NB4 (cell line): ENCODE data around the gene BANP.
"Not testable (repeated sequence)": the region's sequence is repeated elsewhere in the genome, so short reads cannot be mapped to it uniquely, and the experiment has no call there.

Source experiments
- DNase-seq: peaks from one replicate; pipeline ENCODE4 v3.0.0; 2010; ENCODE audit warnings: low read depth
- H3K4me3 ChIP-seq: one replicate; pipeline ENCODE4 v1.5.1; 2011; ENCODE audit warnings: mild to moderate bottlenecking, low read depth, low read length, moderate library complexity
- MYC ChIP-seq: IDR thresholded peaks from 2 replicates; pipeline ENCODE4 v1.6.1; 2011; ENCODE audit warnings: low read depth, low read length
- POLR2A ChIP-seq: IDR thresholded peaks from 2 replicates; pipeline ENCODE4 v1.6.1; 2011; ENCODE audit warnings: mild to moderate bottlenecking; ENCODE audit not compliant: insufficient read length; ENCODE audit errors: extremely low read depth
- TF ChIP-seq, protein P1 (sequence below): IDR thresholded peaks from one replicate; pipeline ENCODE4 v1.5.1; 2012; ENCODE audit warnings: low read depth, low read length
- TF ChIP-seq, protein P2 (sequence below): IDR thresholded peaks from 2 replicates; pipeline ENCODE4 v1.6.1; 2011; ENCODE audit warnings: low read depth, low read length

BANP gene, protein sequence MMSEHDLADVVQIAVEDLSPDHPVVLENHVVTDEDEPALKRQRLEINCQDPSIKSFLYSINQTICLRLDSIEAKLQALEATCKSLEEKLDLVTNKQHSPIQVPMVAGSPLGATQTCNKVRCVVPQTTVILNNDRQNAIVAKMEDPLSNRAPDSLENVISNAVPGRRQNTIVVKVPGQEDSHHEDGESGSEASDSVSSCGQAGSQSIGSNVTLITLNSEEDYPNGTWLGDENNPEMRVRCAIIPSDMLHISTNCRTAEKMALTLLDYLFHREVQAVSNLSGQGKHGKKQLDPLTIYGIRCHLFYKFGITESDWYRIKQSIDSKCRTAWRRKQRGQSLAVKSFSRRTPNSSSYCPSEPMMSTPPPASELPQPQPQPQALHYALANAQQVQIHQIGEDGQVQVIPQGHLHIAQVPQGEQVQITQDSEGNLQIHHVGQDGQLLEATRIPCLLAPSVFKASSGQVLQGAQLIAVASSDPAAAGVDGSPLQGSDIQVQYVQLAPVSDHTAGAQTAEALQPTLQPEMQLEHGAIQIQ

DNA sequence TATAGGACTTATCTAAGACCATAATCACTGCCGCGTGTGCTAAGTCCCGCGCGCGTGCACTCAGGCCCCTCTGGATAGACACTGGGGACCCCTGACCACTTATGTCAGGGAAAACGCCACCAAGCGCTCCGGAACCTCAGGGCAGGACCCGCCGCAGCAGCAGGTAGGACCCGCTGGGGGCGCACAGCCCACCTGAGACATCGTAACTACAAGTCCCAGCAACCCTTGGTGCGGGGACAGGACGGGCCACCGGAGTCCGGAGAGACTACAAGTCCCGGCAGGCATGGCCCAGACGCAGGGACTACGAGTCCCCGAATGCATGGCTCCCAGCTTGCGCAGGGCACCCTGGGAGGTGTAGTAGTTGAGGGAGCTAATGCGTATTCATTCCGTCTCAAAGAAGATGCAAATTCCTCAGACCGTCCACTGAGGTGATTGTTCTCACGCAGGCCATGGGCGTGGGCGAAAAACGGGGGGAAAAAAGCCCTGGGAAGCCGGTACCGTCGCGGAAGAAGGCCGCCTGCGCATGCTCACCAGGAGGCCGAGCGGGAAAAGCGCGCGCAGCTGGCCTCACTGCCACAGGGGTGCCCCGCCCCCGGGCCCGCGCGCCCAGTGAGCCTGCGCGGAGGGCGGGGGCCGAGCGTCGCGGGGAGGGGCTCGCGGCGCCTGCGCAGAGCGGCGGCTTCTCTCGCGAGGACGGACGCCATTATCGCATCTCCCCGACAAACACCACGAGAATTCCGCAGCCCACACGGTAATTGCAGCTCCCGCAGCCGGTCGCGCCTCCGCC is at the start of gene BANP:
Gene BANP (plus strand): TSS at position 670 of the 787 bp plus-strand sequence. CDS start 23,682 bp downstream, outside the sequence.
- DNase-seq, result peak; percentile 100
- TF ChIP-seq MYC, result peak; percentile 73
- no peak for TF ChIP-seq POLR2A
- TF ChIP-seq, protein P1, sequence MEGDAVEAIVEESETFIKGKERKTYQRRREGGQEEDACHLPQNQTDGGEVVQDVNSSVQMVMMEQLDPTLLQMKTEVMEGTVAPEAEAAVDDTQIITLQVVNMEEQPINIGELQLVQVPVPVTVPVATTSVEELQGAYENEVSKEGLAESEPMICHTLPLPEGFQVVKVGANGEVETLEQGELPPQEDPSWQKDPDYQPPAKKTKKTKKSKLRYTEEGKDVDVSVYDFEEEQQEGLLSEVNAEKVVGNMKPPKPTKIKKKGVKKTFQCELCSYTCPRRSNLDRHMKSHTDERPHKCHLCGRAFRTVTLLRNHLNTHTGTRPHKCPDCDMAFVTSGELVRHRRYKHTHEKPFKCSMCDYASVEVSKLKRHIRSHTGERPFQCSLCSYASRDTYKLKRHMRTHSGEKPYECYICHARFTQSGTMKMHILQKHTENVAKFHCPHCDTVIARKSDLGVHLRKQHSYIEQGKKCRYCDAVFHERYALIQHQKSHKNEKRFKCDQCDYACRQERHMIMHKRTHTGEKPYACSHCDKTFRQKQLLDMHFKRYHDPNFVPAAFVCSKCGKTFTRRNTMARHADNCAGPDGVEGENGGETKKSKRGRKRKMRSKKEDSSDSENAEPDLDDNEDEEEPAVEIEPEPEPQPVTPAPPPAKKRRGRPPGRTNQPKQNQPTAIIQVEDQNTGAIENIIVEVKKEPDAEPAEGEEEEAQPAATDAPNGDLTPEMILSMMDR, result peak; percentile 51
- TF ChIP-seq, protein P2, sequence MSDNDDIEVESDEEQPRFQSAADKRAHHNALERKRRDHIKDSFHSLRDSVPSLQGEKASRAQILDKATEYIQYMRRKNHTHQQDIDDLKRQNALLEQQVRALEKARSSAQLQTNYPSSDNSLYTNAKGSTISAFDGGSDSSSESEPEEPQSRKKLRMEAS, result peak; percentile 50
- peak within 1 kb of the TSS; percentile 94 for H3K4me3 ChIP-seq

DNA sequence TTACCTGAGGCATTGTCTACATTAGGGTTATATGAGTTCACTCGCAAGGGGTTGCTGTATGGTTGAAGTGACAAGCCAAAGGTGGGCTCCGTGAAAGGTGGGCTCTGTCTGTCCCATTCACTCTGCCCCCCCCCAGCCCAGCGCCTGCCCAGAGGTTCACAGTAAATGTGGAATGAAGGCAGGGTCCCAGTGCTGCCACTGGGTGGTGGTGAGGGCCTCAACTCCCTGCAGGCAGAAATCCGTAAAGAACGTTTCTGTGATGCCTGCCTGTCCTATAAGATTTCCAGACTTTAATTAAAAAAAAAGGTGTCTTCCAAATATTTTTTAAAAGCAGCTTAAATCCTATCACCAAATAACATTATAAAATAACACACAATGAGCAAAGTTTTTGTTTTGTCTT is 46.3 kb upstream of the BANP start:
- not testable (repeated sequence) for DNase-seq, H3K4me3 ChIP-seq

DNA sequence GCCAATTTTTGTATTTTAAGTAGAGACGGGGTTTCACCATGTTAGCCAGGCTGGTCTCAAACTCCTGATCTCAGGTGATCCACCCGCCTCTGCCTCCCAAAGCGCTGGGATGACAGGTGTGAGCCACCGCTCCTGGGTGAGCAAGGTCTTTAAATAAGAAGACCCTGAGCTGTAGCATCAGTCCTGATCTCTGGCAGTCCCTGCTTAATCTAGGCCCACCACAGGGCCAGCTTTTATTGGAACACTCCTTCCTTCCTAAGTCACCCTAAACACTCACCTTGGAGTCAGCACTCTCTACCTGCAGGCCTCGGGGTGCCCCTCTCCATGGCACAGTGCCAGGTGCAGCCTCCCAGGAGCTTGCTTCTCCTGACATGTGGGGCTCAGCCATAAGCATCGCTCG is 45.7 kb upstream of the BANP start:
- DNase-seq, result not testable (repeated sequence)

DNA sequence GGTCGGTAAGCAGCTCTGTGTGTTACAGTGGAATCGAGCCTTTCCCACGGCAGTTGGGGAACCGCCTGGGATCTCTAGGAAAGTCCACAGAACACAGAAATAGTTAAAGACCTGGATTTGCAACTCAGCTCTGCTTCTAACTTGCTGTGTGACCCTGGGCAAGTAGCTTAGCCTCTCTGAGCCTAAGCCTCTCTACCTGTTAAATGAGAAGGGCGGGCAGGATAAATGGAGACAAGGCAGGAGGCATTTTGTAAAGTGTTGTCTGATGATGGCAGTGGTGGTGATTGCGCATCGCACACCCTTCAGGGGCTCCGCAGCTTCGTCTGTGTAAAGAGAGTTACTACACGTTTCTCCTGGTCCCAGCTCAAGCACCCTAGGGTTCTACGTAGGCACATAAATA is 43.1 kb upstream of the BANP start:
- not testable (repeated sequence) for H3K4me3 ChIP-seq, DNase-seq

More for the DNA sequence above, 45.7 kb upstream of the BANP start:
- not testable (repeated sequence) for H3K4me3 ChIP-seq

DNA sequence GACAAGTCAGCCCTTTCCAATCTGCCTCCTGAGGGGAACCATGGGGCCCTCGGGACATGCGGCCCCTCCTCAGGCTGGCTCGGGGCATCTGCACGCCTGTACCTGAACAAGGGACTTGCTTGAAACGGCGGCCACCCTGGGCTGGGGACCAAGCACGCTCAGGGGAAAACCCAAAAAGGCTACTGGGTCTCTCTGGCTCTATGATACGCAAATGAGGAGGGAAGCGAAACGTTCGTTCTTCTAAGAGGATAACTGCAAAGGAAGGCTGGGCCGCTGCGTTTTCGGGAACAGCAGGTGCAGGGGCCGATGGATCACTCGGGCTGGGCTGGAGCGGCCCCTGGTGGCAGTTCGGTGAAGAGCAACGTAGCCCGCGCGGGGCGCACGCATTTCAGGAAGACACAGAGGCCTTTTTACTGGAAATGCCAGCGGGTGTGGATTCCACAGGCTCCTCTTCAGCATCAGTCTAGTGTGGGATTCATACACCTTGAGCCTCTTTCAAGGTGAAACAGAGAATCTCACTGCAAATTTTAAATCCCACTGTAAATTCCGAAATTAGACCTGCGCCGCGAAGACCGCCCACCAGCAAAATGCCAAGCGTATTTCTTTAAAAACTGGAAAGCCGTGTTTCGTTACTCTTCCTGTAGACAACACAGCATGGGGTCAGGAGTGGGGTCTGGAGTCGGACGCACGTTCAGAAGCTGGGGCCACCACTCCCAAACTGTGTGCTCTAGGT is 41.9 kb upstream of the BANP start:
- H3K4me3 ChIP-seq, result not testable (repeated sequence)
- peak; percentile 83 for DNase-seq

DNA sequence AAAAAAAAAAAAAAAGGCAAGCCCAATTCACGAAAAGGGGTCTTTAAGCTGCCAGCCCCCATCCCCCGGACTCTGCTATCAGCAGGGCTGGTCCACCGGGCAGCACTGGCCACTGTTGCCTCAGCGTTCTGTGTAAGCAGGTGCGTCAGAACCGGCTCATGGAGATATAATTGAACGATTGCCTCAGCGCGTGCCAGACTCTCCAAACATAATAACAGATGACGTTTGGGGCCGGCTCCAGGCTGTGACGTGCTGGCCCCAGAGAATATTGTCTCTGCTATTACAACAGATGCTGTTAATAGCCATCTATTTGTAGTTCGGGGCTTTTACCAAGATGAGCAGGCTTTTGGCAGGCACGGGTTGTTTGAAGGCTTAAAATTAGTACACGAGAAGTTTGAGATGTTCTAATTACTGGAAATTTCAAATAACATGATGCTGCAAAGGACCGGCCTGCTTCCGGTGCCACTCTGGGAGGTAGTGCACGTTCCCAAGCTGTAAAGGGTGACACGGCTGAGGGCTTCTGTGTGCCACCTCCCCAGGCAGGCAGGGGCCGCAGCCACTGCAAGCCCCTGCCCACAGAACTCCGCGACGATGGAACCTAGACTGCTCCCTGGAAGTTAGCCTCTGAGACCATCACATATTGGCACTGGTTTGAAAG is 40.0 kb upstream of the BANP start:
- DNase-seq, result not testable (repeated sequence)

More for the DNA sequence above, 41.9 kb upstream of the BANP start:
- TF ChIP-seq, protein P2, result peak; percentile 87
- TF ChIP-seq, protein P1, result peak; percentile 89

DNA sequence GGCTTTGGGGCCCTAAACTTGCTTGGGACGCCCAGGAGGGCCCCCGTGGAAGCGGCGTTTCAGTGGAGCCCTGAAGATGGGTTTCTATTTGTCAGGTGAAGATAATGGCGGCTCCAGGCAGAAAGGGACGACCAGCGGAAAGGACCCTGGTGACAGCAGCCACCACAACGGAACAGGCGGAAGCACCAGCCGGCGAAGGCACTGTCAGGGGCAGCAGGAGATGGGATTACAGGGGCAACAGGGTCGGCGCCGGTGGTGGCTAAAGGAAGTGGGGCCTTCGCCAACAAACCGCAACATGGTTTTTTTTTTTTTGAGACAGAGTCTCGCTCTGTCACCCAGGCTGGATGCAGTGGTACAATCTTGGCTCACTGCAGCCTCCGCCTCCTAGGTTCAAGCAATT is 38.5 kb upstream of the BANP start:
- H3K4me3 ChIP-seq, result peak overlapping the region; percentile 21
- DNase-seq, result peak; percentile 92

More for the DNA sequence above, 40.0 kb upstream of the BANP start:
- H3K4me3 ChIP-seq, result not testable (repeated sequence)

DNA sequence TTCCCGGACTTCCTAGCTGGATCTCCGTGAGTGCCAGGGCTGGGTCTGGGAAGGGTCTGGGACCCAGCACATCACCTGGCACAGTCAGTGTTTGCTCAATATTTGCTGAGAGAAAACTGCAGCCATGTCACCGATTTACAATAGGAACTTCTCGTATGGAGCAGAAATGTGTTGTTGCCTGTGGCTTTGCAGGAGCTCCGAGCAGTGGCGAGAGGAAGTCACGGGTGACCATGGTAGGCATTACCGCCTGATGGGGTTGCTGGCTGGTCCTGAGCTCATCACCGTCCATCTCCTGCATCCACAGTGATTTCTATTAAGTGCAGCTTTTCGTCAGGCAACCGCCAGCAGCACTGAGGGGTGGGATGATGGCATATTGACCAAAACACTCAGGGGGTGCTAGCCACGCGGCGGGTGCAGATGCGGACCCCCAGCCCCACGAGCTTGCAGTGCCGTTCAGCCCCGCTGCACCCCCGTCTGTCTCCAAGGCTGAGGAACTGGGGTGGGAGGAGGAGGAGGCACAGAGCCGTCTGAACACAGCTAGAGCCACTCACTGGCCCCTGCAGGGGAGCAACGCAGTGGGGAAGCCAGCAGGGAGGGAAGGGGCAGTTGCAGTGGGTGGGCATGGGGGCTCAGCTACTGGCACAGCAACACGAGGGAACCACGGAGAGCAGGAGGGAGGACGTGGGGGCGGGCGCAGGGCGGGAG is 37.1 kb upstream of the BANP start:
- peak; percentile 23 for DNase-seq
- not testable (repeated sequence) for H3K4me3 ChIP-seq

DNA sequence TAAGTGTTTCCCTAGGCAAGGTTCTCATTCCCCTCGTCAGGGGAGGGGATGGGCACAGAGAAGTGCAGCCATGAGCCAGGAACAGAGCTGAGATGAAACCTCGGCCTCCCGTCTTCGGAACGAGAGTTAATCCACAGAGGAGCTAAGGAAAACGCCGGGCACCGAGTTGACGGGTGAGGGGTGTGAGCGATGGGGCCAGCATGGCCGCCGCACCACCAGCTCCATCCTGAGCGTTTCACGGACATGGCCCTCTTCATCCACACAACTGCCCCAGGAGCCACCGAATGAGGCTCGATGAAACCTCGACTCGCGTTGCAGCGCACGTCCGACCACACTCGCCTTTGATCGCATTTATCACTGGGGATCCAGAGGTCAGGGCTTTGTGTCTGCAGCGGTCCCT is 36.4 kb upstream of the BANP start:
- no peak for DNase-seq
- H3K4me3 ChIP-seq, result no peak overlapping the region
- TF ChIP-seq, protein P2, result no peak
- TF ChIP-seq, protein P1, result no peak
- TF ChIP-seq POLR2A, result no peak
- no peak for TF ChIP-seq MYC
